ENCODE measurements around the gene EML3.

The EML3 gene

DNA sequence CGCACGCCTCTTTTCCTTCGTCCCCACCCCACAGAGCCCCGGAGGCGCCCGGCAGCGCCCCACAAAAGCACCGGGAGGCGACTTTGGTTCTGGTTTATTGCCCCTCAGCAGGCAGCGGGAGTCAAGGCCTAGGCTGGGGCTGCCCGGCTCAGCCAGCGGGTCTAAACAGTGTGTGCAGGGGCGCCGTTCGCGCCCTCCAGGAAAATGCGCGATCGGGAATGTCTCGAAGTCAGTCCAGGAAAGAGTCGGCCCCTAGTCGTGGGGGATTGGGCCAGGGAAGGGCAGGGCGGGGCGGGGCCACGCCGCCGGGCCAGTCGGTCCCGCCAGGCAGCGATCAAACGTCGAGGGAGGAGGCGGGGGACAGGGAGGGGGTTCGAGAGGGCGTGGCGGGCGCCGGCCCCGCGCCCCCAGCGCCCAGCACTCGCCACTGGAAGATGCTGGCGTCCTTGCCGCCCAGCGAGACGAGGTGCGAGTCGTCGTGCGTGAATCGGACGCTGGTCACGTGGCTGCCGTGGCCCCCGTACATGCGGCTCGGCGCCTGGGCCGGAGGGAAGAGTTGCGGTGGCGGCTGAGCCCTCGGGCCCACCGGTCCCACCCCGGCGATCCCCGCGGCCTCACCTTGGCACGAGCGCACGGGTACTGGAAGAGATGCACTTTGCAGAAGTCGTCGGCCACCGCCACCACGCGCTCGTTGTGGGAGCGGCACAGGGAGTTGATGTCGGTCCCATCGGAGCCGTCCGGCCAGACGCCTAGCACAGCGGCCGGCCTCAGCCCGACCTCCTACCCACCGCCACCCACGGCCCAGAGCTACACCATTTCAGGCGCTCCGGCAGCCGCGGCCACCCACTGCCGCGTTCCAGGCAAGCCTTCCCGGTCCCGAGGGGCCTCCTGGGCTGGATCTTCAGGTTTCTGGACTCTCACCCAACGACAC lies 10.2 kb downstream of the EML3 start:
- no peak for DNase-seq (ENCODE audit: low read depth)

DNA sequence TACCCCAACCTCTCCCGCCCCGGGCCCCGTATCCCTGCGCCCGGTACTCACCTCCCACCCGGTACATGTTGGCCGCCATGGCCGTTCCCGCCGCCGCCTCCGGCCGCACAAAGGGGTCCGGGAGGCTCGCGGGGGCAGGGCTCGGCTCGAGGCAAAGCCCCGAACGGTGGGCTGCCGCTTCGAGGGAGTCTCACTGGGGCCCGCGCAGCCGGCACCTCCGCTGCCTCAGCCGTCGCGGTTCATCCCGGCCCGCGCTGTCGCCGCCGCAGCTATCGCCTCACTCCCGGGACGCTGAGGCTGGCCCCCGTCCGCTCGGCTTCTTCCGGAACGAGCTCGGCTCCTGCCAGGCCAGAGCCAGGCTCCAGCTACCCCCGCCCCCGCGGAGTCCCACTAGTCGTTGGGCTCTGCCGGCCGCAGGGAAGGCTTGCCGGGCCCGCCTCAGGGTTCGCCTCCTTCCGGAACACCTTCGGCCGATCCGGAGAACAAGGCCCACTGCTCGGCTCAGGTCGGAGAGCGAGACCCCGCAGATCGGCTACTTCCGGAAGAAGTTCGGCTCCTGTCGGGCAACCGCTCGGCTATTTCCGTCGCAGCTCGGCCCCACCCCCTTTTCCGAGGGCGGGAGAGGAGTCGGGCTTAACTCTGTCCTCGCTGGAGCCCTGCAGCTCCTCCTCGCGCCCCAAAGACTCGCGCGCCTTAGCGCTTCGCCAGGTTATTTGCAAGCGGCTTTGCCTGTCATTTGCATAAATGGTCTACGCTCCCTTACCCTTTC lies 11.0 kb downstream of the EML3 start, which contains the start of gene MTA2:
Gene MTA2, minus strand, starts transcription at position 494 of the 769 bp plus-strand sequence. Its CDS starts 415 bp downstream, at position 79.
- TF ChIP-seq, protein P1, sequence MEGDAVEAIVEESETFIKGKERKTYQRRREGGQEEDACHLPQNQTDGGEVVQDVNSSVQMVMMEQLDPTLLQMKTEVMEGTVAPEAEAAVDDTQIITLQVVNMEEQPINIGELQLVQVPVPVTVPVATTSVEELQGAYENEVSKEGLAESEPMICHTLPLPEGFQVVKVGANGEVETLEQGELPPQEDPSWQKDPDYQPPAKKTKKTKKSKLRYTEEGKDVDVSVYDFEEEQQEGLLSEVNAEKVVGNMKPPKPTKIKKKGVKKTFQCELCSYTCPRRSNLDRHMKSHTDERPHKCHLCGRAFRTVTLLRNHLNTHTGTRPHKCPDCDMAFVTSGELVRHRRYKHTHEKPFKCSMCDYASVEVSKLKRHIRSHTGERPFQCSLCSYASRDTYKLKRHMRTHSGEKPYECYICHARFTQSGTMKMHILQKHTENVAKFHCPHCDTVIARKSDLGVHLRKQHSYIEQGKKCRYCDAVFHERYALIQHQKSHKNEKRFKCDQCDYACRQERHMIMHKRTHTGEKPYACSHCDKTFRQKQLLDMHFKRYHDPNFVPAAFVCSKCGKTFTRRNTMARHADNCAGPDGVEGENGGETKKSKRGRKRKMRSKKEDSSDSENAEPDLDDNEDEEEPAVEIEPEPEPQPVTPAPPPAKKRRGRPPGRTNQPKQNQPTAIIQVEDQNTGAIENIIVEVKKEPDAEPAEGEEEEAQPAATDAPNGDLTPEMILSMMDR (IDR thresholded peaks at IDR 0.05; ENCODE audit: control insufficient read depth, extremely low read depth, insufficient read depth), result no peak
- peak; percentile 93 for DNase-seq (ENCODE audit: low read depth)
- peak within 1 kb of the TSS; percentile 99 for H3K4me3 ChIP-seq (ENCODE audit: low read depth, low read length)

More for the DNA sequence above, 10.2 kb downstream of the EML3 start:
- TF ChIP-seq, protein P1 (IDR thresholded peaks at IDR 0.05; ENCODE audit: control insufficient read depth, extremely low read depth, insufficient read depth), result no peak
- H3K4me3 ChIP-seq (ENCODE audit: low read depth, low read length), result peak overlapping the region; percentile 99

DNA sequence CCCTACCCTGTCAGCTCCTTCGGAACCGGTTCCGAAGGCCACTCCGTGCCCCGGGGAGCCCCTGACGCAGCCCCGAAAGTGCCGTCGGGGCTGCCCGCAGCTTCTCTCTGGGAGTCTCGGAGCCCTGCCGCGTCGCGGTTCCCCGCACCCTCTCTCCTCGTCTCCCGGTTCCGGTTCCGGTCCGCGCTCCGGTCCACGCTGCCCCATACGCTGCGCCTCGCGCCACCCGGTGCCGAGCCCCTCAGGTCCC lies 11.5 kb downstream of the EML3 start:
- DNase-seq (ENCODE audit: low read depth), result no peak
- H3K4me3 ChIP-seq (ENCODE audit: low read depth, low read length), result peak overlapping the region; percentile 99
- TF ChIP-seq, protein P1 (IDR thresholded peaks at IDR 0.05; ENCODE audit: control insufficient read depth, extremely low read depth, insufficient read depth), result no peak

DNA sequence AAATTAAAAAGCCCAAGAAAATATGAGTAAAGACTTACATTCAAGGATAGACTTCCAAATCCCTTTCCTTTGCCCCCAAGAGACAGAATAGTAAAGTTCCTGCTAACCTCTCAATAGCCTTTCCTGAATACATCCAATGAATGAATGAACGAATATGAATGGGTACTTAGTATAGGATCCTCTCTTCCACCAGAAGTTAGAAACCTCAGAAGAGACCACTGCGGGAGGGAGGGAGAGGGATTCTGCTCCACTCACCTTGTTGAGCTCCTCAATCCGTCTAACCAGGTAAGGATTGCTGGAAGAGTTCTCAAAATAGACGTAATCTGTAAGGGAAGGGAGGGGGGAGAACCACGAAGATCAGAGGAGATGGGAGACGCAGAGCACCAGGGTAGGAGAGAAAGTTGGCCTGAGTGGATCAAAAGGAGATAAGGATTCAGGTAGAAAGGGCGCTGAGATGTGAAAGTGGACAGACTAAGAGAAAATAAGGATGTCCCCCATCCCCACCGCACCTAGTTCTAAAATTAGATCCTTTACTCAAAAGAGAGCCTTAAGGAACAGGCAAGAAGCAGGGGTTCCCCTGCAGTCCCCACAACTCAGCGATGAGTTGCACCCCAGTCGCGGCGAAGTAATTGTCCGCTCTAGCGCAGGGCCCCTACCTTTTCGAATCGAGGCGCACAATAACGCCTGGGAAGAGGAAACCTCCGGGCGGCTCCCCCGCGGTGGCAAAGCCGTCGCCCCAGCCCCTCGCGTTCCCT lies 12.0 kb downstream of the EML3 start:
- DNase-seq (ENCODE audit: low read depth), result no peak
- TF ChIP-seq, protein P1 (IDR thresholded peaks at IDR 0.05; ENCODE audit: control insufficient read depth, extremely low read depth, insufficient read depth), result no peak
- H3K4me3 ChIP-seq (ENCODE audit: low read depth, low read length), result peak overlapping the region; percentile 99

DNA sequence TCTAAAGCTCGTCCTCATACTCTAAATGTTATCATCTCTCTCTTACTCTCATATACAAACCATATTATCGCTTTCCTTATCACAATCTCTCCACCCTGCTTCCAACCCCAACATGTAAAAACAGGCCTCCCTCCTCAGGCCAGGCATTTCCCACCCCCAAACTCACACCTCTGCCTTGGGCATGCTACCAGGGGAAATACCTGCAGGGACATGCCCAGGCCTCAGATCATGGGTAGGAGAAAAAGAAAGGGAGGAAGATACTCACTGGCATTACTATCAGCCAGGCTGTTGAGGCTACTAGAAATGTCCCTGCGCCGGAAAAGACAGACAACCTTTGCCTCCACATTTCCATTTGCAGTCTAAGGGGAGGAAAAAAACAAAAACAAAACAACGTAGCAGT lies 12.7 kb downstream of the EML3 start:
- TF ChIP-seq, protein P1 (IDR thresholded peaks at IDR 0.05; ENCODE audit: control insufficient read depth, extremely low read depth, insufficient read depth), result no peak

DNA sequence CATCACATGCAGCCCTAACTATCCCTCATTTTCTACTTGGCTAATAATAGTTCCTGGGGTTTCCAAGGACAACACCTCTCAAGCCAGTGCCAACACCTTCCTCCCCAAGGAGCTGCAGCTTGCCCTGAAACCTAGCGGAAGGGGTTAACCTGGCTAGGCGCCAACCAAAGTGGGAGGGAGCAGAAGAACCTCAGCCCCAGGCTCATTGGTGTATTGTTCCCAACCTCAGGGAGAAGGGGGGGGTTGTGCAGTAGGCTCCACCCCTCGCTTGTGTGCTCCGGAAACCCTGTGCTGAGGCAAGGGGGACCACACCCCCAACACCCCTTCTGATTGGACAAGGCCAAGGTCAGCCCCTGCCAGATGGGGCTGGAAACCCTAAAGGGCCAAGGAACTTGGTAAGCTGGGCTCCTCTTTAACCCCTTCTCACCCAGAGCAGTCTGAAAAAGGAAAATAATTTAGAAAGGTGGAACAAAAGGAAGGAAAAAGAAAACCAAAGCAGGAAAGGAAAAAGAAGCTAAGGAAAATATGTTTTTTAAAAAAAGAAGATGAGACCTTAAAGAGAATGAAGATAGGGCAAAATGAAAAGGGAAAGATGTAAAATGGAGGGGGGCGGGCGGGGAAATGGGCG lies 13.4 kb downstream of the EML3 start:
- TF ChIP-seq, protein P1 (IDR thresholded peaks at IDR 0.05; ENCODE audit: control insufficient read depth, extremely low read depth, insufficient read depth), result no peak
- H3K4me3 ChIP-seq (ENCODE audit: low read depth, low read length), result peak overlapping the region; percentile 99
- DNase-seq (ENCODE audit: low read depth), result peak; percentile 99

More for the DNA sequence above, 12.7 kb downstream of the EML3 start:
- H3K4me3 ChIP-seq (ENCODE audit: low read depth, low read length), result peak overlapping the region; percentile 99
- DNase-seq (ENCODE audit: low read depth), result no peak

Data from LNCaP clone FGC (cell line).